ENCODE data around the gene SUPT3H. TPM values are rescaled to one million over a fixed set of nuclear protein-coding genes. Genes with fewer than 3 reads are reported as not detected.

Gene SUPT3H
- total and polyA plus RNA-seq, 2 of the 13 experiments (the other 11 are each of a cell fraction or from before 2014, with no cell fraction given): 11.9 to 36.1 TPM

DNA sequence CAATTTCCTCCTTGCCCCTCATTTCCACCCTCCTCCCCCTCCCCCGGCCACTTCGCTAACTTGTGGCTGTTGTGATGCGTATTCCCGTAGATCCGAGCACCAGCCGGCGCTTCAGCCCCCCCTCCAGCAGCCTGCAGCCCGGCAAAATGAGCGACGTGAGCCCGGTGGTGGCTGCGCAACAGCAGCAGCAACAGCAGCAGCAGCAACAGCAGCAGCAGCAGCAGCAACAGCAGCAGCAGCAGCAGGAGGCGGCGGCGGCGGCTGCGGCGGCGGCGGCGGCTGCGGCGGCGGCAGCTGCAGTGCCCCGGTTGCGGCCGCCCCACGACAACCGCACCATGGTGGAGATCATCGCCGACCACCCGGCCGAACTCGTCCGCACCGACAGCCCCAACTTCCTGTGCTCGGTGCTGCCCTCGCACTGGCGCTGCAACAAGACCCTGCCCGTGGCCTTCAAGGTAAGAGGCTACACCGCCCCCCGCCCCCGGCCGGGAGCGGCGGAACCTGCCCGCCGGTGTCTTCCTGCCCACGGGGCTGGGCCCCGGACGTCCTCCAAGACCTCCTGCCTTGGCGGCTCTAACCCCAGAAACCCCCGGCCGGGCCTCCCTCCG is 44.9 kb upstream of the SUPT3H start (continued):
- TF ChIP-seq, protein P1, sequence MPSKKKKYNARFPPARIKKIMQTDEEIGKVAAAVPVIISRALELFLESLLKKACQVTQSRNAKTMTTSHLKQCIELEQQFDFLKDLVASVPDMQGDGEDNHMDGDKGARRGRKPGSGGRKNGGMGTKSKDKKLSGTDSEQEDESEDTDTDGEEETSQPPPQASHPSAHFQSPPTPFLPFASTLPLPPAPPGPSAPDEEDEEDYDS (CRISPR knock-in tag; IDR thresholded peaks at IDR 0.05): no peak
- TF ChIP-seq SKI (IDR thresholded peaks at IDR 0.05; ENCODE audit: partially characterized antibody) (peak; percentile 15), TAF15 (IDR thresholded peaks at IDR 0.05; ENCODE audit: low read depth, low read length, poor library complexity, severe bottlenecking) (peak; percentile 50), GABPB1 (CRISPR knock-in tag; IDR thresholded peaks at IDR 0.05) (no peak; the same call in 1 of the 2 replicates)
- TF ChIP-seq, protein P2, sequence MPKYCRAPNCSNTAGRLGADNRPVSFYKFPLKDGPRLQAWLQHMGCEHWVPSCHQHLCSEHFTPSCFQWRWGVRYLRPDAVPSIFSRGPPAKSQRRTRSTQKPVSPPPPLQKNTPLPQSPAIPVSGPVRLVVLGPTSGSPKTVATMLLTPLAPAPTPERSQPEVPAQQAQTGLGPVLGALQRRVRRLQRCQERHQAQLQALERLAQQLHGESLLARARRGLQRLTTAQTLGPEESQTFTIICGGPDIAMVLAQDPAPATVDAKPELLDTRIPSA (CRISPR knock-in tag; IDR thresholded peaks at IDR 0.05; ENCODE audit: borderline replicate concordance): 0 out of 2 replicates have a peak, but pooled peaks have one; percentile 40

DNA sequence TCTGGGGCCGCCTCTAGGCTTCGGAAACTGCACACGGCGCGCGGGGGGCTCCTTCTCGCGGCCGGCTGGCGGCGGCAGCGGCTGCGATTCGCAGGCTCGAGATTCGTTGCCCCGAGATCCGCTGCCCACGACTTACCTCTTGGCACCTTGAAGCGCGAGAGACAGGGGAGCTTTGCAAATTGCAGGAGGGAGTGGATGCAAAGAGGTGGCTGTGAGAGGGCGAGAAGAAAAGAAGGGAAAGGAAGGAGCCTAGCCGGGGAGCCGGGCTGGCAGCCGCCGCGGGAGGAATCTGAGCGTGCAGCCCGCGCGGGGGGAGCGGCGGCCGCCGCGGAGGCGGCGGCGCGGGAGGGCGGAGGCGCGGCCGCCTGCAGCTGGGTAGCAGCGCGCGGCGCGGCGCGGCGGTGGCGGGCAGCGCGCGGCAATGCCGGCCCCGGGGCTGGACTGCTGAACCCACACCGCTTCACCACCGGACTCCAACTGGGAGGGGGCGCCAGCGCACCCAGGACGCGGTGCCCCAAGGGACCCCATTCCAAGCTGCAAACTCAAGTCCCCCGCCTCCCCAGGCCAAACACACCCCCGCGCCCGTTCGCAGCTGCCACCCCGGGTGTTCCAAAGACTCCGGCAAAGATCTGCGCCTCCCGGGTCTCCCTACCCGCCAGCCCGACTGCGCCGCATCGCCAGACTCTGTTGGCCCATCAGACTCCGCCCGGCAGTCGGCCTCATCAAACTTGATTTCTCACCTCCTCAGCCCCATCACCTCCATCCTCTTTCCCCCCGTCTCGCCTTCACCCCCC is 44.2 kb upstream of the SUPT3H start:
- H3K4me3 ChIP-seq (replicated peaks in 1 of 3; ENCODE audit: insufficient read depth in 1 of 3, low read depth in 2 of 3, low read length in 3 of 3): peak overlapping the region; percentile 64 to 78 (median 66)
- no peak overlapping the region for H3K9ac ChIP-seq (ENCODE audit: insufficient read depth, low read depth, low read length)
- H3K36me3 ChIP-seq (replicated peaks in 1 of 2; ENCODE audit: control insufficient read depth in 1 of 2, insufficient read depth in 2 of 2, low read length in 2 of 2): no peaks in the 10 kb centered on the region
- H4K20me1 ChIP-seq (ENCODE audit: insufficient read depth, low read length): no peaks in the 10 kb centered on the region
- peaks cover 20 to 62% of the 10 kb centered on the region in 2 experiments for H3K27me3 ChIP-seq (ENCODE audit: control insufficient read depth in 1 of 2, insufficient read depth in 2 of 2, low read length in 2 of 2)
- CTCF ChIA-PET (ENCODE audit: low intra/inter-chr PET ratio, low total read pairs): no interaction called here
- POLR2A ChIA-PET: no interaction called here
- BruUV-seq (replicated peaks): no TSS peak
- no peak overlapping the region for H2AFZ ChIP-seq (ENCODE audit: low read length)
- no peaks in the 10 kb centered on the region for H3K79me2 ChIP-seq (ENCODE audit: insufficient read depth, low read length)
- peak overlapping the region; percentile 93 for H3K4me2 ChIP-seq (ENCODE audit: low read depth, low read length)
- H3K27ac ChIP-seq (ENCODE audit: extremely low read length, insufficient read depth, low read length): no peak overlapping the region
- H3K9me3 ChIP-seq (ENCODE audit: low read length): no peaks in the 10 kb centered on the region
- WGBS (ENCODE audit: low lambda C conversion rate): 3% methylated on average over 43 of the region's 83 CpGs
- ATAC-seq (peak; percentile 83), FAIRE-seq (no peak), DNase-seq (ENCODE audit: low spot score) (peak; percentile 16)
- intact Hi-C loops (cut with micrococcal nuclease; ENCODE audit: unreplicated experiment): loop anchor here (1.0 to 5.0 kb wide), 2 partner anchors 290 to 767 kb away; no protein-coding TSS in a partner anchor
- in situ Hi-C loops (cut with HindIII; ENCODE audit: extremely low pct_ligation_motif_present, low pct_unique_long_range_greater_than_20kb): loop anchor here (5.0 kb wide), 1 partner anchor 765 kb away; no protein-coding TSS in a partner anchor
- peaks cover 24% of the 10 kb centered on the region for H3K4me1 ChIP-seq (ENCODE audit: insufficient read depth, low read length)
- TF ChIP-seq ZC3H4 (CRISPR knock-in tag; IDR thresholded peaks at IDR 0.05; ENCODE audit: borderline replicate concordance) (no peak), HOXA5 (CRISPR knock-in tag; IDR thresholded peaks at IDR 0.05) (peak; percentile 34; the same call in 1 of the 2 replicates), ZBTB8A (CRISPR knock-in tag; IDR thresholded peaks at IDR 0.05; ENCODE audit: borderline replicate concordance, low read depth) (no peak), ZNF124 (CRISPR knock-in tag; IDR thresholded peaks at IDR 0.05) (no peak), ELF4 (CRISPR knock-in tag; IDR thresholded peaks at IDR 0.05; ENCODE audit: borderline replicate concordance) (no peak), REL (CRISPR knock-in tag; conservative IDR thresholded peaks at IDR 0.05) (no peak), SRSF1 (optimal IDR thresholded peaks at IDR 0.05; ENCODE audit: low read depth, low read length) (no peak), SMAD3 (CRISPR knock-in tag; IDR thresholded peaks at IDR 0.05) (no peak), ZMYM2 (CRISPR knock-in tag; IDR thresholded peaks at IDR 0.05) (no peak), CBX2 (IDR thresholded peaks at IDR 0.05; ENCODE audit: low read depth, low read length) (no peak), CBX2 (CRISPR knock-in tag; IDR thresholded peaks at IDR 0.05; ENCODE audit: low read depth) (peak; percentile 96; the same call in 1 of the 2 replicates), LCORL (IDR thresholded peaks at IDR 0.05) (no peak), LCORL (CRISPR knock-in tag; IDR thresholded peaks at IDR 0.05) (no peak; the same call in 1 of the 2 replicates), ZKSCAN5 (CRISPR knock-in tag; IDR thresholded peaks at IDR 0.05) (peak; percentile 83; the same call in 1 of the 2 replicates), HDAC1 (CRISPR knock-in tag; IDR thresholded peaks at IDR 0.05) (peak; percentile 41), MIXL1 (CRISPR knock-in tag; IDR thresholded peaks at IDR 0.05) (no peak)
- TF ChIP-seq, protein P3, sequence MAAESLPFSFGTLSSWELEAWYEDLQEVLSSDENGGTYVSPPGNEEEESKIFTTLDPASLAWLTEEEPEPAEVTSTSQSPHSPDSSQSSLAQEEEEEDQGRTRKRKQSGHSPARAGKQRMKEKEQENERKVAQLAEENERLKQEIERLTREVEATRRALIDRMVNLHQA (CRISPR knock-in tag; IDR thresholded peaks at IDR 0.05): no peak
- TF ChIP-seq, protein P4, sequence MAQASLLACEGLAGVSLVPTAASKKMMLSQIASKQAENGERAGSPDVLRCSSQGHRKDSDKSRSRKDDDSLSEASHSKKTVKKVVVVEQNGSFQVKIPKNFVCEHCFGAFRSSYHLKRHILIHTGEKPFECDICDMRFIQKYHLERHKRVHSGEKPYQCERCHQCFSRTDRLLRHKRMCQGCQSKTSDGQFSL (CRISPR knock-in tag; IDR thresholded peaks at IDR 0.05): no peak

All from HepG2 (cell line).